Measurements from ENCODE around the gene C13orf46.
"Not testable (repeated sequence)": the region's sequence is repeated elsewhere in the genome, so short reads cannot be mapped to it uniquely, and the experiment has no call there.

C13orf46 gene

DNA sequence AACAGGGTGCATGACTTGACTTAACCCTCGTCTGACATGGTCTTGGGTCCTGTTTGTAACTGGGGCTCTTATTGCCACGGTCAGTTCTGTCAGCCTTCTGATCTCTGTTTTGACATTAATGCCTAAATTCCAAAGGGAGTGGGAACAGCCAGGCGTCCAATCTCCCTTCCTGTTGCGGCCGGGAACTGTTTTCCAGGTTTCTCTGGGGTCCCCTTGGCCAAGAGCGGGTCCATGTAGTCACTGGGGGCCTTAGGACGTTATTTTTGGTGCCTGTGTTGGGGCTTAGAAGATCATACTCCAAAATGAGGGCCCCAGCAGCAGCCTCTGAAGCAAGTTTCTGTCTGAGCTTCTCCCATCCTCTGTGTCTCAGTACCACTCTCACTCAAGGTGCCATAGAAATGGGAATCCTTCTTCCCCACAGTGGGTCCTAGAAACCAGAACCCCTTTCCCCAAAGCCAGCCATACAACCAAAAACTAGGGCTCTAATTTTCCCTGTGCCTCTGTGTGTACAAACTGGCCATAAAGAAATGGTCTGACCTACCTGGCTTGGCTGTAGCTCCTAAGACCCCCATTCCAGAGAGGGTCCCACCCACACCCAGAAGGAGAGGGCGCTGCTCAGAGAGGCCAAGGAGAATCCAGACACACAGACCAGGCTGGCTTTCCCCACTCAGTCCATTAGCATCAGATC, 50.4 kb downstream of the C13orf46 start:
- no peak for DNase-seq (ENCODE audit: low spot score)

DNA sequence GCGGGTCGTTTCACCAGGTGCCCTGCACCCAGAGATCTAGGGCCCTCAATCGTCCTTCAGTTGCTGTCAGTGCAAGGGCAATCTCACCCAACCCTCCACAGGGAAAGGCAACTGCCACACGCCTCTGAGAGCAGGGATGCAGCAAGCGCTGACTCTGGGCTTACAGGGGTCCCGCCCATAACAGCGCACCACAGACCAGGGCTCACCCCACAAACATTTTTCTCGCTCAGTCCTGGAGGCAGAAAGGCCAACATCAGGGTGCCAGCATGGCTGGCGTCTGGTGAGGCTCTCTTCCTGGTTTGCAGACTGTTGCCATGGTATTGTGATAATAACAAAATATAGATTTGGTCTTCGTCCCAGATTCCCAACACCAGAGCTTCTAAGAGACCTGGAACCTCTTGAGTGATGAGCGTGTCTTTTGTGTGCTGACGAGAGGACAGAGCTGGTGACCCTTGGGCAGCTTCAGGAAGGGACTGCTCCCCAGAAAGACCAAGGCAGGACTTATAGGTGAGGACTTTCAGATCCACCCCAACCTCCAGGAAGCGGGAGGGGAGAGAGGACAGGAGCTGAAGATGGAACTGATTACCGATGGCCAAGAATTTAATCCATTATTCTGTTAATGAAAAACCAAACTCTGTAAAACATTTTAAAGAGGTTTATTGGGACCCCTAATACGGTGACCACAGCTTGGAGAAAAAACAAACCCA, 51.3 kb downstream of the C13orf46 start:
- no peak for DNase-seq (ENCODE audit: low spot score)

DNA sequence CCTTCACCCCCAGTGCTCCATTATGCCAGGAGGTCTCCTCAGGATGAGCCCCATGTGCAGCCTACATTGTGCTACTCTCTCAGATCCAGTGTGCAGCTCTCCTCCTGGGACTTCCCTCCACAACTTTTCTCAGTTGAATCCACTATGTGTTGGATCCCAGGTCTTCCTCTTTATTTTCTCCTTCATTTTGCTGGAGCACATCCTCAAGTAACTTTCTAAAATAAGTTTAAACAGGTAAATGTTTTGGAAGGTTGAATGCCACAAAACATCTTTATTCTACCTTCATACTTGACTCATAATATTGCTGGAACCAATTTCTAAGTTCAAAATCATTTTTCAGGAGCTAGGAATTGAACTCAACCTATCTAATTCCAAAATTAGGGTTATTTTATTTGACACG, 52.1 kb downstream of the C13orf46 start:
- no peak for DNase-seq (ENCODE audit: low spot score)

DNA sequence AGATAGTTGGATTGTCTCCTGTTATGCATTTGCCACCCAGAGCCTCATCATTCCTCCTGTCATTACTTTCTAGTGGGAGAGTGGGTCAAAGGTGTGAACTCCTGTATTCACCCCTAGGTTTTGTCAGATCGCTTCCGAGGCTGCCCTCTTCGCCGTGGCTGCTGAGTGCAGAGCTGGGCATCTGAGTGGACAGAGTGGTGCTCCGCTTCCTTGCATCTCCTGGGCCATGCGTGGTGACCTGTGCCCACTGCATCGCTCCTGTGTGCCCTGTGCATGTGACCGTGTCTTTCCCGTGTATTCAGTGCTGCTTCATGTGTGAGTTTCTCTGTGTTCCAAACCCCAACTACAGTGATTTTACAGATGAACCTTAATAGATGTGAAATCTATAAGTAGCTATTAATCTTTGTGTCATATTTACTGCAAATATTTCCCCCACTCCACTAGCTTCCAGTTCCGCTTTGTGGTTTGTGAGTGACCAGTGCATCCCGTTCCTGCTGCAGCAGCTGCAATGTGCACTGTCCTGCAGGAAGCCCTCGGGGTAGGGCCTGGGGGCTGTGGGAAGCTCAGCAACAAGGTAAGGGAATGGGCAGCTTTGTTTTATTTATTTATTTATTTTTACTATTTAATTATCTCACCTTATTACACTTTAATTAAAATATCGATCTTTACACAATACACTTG, 53.1 kb downstream of the C13orf46 start:
- no peak for DNase-seq (ENCODE audit: low spot score)

DNA sequence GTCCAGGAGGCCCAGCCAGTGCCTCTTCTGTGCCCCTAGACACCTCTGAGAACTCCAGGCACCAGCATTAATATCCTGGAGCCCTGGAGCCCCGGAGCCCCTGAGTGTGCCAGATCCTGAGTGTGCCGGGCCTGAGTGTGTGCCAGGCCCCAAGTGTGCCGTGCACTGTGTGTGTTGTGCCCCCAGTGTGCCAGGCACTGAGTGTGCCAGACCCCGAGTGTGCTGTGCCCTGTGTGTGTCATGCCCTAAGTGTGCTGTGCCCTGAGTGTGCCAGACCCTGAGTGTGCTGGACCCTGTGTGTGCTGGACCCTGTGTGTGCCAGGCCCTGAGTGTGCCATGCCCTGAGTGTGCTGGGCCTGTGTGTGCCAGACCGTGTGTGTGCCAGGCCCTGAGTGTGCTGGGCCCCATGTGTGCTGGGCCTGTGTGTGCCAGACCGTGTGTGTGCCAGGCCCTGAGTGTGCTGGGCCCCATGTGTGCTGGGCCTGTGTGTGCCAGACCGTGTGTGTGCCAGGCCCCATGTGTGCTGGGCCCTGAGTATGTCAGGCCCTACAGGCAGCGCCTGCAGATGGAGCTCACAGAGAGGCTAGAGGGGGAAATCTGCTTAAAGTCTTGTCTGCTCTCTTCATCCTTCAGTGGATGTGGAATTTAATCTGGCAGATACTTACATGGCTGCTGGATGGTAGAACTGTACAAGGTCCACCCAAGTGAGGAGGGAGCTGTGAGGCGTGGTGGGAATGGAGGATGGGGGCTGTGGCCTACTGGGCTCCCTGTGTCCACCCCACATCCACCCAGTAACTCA, 53.9 kb downstream of the C13orf46 start:
- no peak for DNase-seq (ENCODE audit: low spot score)

- DNase-seq (ENCODE audit: low spot score), result no peak
Observed at GRCh38 chr13:113918981-113919701, 54.7 kb downstream of the C13orf46 start.

GRCh38 chr13:113918580-113918979, 55.3 kb downstream of the C13orf46 start:
- no peak for DNase-seq (ENCODE audit: low spot score)

- no peak for DNase-seq (ENCODE audit: low spot score)
Observed at GRCh38 chr13:113917594-113918371, 56.1 kb downstream of the C13orf46 start.

DNA sequence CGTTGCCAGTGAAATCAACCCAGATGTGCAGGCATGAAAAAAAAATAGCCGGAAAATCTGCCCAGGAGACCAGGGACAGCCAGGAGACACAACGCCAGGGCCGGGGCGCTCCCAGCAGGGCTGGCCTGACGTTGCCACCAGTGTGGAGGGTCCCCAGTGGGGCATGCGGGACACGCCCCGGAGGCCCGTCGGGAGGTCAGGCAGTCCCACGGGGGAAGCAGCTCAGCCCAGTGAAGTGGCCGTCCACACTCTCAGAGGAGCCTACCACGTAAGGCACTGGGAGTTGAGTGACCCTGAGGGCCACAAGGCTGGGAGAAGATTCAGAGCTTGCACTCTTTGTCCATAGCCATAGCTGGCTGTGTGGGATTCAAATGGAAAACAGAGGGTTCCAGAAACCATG, 56.8 kb downstream of the C13orf46 start:
- DNase-seq (ENCODE audit: low spot score), result no peak

- no peak for DNase-seq (ENCODE audit: low spot score)
Observed at GRCh38 chr13:113916330-113916815, 57.5 kb downstream of the C13orf46 start.

- no peak for DNase-seq (ENCODE audit: low spot score)
Observed at GRCh38 chr13:113915786-113916329, 58.0 kb downstream of the C13orf46 start.

GRCh38 chr13:113915012-113915763, 58.7 kb downstream of the C13orf46 start:
- no peak for DNase-seq (ENCODE audit: low spot score)

DNA sequence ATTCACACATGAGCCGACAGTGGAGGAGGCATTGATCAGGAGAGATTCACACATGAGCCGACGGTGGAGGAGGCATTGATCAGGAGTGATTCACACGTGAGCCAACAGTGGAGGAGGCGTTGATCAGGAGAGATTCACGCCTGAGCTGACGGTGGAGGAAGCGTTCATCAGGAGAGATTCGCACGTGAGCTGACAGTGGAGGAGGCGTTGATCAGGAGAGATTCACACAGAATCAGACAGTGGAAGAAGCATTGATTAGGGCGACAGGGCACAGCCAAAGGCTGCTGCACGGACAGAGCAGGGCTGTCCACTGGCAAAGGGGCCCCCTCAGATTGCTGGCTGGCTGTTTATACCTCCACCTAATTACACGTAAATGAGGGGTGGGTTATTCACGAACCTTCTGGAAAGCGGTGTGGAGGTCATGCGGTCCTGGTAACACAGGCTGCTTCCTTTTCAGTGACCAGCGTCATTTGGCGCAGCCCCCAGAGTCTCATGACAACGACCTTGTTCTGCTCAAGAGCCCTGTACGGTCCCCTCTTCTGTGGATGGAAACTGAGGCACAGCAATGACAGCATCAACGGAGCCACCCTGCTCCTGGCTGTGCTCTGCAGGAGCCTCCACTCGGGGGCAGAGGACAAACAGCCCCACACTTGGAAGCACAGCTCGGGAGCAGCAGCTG, 59.4 kb downstream of the C13orf46 start:
- DNase-seq (ENCODE audit: low spot score), result no peak

DNA sequence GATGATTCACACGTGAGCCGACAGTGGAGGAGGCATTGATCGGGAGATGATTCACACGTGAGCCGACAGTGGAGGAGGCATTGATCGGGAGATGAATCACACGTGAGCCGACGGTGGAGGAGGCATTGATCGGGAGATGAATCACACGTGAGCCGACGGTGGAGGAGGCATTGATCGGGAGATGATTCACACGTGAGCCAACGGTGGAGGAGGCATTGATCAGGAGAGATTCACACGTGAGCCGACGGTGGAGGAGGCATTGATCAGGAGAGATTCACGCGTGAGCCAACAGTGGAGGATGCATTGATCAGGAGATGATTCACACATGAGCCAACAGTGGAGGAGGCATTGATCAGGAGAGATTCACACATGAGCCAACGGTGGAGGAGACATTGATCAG, 60.0 kb downstream of the C13orf46 start:
- DNase-seq (ENCODE audit: low spot score), result not testable (repeated sequence)

GRCh38 chr13:113913408-113913807, 60.5 kb downstream of the C13orf46 start:
- not testable (repeated sequence) for DNase-seq (ENCODE audit: low spot score)

DNA sequence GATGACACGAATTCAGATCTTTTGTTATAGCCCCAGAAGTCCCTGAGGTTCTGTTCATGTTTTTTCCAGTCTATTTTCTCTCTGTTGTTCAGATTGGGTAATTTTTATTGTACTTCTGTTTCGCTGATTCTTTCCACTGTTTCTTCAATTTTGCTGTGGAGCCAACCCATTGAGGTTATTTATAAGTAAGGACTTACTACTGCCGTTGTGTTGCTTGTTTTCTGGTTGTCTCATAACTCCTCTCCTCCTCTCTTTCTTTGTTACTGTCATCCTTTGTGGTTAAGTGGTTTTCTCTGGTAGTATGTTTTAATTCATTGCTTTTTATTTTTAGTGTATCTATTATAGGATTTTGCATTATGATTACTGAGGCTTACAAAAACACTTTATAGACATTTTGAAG, 61.3 kb downstream of the C13orf46 start:
- no peak for DNase-seq (ENCODE audit: low spot score)

- DNase-seq (ENCODE audit: low spot score), result no peak
Observed at GRCh38 chr13:113907635-113908617, 66.0 kb downstream of the C13orf46 start.

GRCh38 chr13:113906571-113906970, 67.3 kb downstream of the C13orf46 start:
- DNase-seq (ENCODE audit: low spot score), result no peak

Data from pons (tissue), 1 donor.